Endothelial cell of umbilical vein (primary cell): ENCODE measurements around the gene GHRH. TPM values are rescaled to one million over a fixed set of nuclear protein-coding genes. Genes with fewer than 3 reads are reported as not detected.

ENCODE experiments used
- BruUV-seq: library from RNA; stranded (reverse); fragments of 400-500 nt; replicated peaks from 2 replicates; lab custom pipeline; 2021; lab: Mats Ljungman, UMichigan
- CTCF ChIA-PET: fragments of 300-600, 350-600 bp; sonication (Branson Sonifier 250); formaldehyde crosslinking; loops from one replicate; lab custom pipeline; 2021; ENCODE audit warnings: antibody characterized with exemption, inconsistent platforms; lab: Charles Lee
- POLR2A ChIA-PET: fragments of 300-600, 350-600 bp; sonication (Branson Sonifier 250); formaldehyde crosslinking; loops from one replicate; lab custom pipeline; 2021; ENCODE audit warnings: antibody characterized with exemption, inconsistent platforms; lab: Charles Lee
- DNase-seq: peaks from one replicate; pipeline ENCODE4 v3.0.0-alpha.2; 2011; ENCODE audit warnings: low read depth, low spot score
- FAIRE-seq: peaks from 2 replicates; lab custom pipeline; 2011; peaks lifted over from hg19 to GRCh38; lab: Jason Lieb, UNC
- H2AFZ ChIP-seq: 2 replicates; pipeline ENCODE4 v1.6.0; 2012; ENCODE audit warnings: low read depth, low read length, control low read depth, inconsistent platforms
- H3K27ac ChIP-seq: 2 replicates; pipeline ENCODE4 v1.5.1; 2011; ENCODE audit warnings: low read depth, mild to moderate bottlenecking, control low read depth, low read length, moderate library complexity; ENCODE audit not compliant: insufficient read depth
- H3K27me3 ChIP-seq, 2 experiments: 2 replicates each; pipeline versions ENCODE4 v1.6.0 to v1.6.1; 2011; ENCODE audit warnings: low read length in 2 of 2, mixed read lengths in 1 of 2; ENCODE audit not compliant: control insufficient read depth in 2 of 2, insufficient read depth in 2 of 2
- H3K36me3 ChIP-seq, 2 experiments: 2 replicates in 1 of 2; 3 replicates in 1 of 2; pipeline ENCODE4 v1.5.1; 2011; ENCODE audit warnings: low read length in 2 of 2, mild to moderate bottlenecking in 1 of 2, moderate library complexity in 1 of 2; ENCODE audit not compliant: control insufficient read depth in 2 of 2, insufficient read depth in 2 of 2; ENCODE audit errors: extremely low read depth in 1 of 2
- H3K4me1 ChIP-seq: 3 replicates; pipeline ENCODE4 v1.5.1; 2011; ENCODE audit warnings: mild to moderate bottlenecking, low read length; ENCODE audit not compliant: control insufficient read depth, insufficient read depth; ENCODE audit errors: extremely low read depth
- H3K4me2 ChIP-seq: 2 replicates; pipeline ENCODE4 v1.6.1; 2011; ENCODE audit warnings: low read length, control low read depth, mixed read lengths; ENCODE audit not compliant: insufficient read depth
- H3K4me3 ChIP-seq, 3 experiments: fragments of 200-600 bp in 1 of 3; sonication (generic), shearing (Covaris generic) in 1 of 3; replicated peaks in 1 of 3; 2 replicates each; pipeline ENCODE4 v1.5.1; 2011 to 2016; ENCODE audit warnings: control low read depth in 3 of 3, low read length in 3 of 3, mild to moderate bottlenecking in 2 of 3, inconsistent platforms in 1 of 3, low read depth in 1 of 3, moderate library complexity in 1 of 3; ENCODE audit not compliant: insufficient read depth in 1 of 3
- H3K79me2 ChIP-seq: 2 replicates; pipeline ENCODE4 v1.6.0; 2012; ENCODE audit warnings: low read length, inconsistent platforms; ENCODE audit not compliant: control insufficient read depth, insufficient read depth
- H3K9ac ChIP-seq: replicated peaks from 2 replicates; pipeline ENCODE3; 2011; ENCODE audit warnings: low read length, control low read depth; ENCODE audit not compliant: insufficient read depth; ENCODE audit errors: extremely low read depth
- H3K9me1 ChIP-seq: replicated peaks from 3 replicates; pipeline ENCODE4 v1.6.0; 2011; ENCODE audit warnings: mild to moderate bottlenecking, low read length; ENCODE audit not compliant: control insufficient read depth, insufficient read depth; ENCODE audit errors: extremely low read depth
- H3K9me3 ChIP-seq: replicated peaks from 2 replicates; pipeline ENCODE4 v1.5.1; 2012; ENCODE audit warnings: low read length, inconsistent platforms; ENCODE audit not compliant: control insufficient read depth, insufficient read depth
- H4K20me1 ChIP-seq: replicated peaks from 2 replicates; pipeline ENCODE3; 2011; ENCODE audit warnings: mild to moderate bottlenecking, low read length; ENCODE audit not compliant: control insufficient read depth, insufficient read depth; ENCODE audit errors: extremely low read depth
- EZH2 ChIP-seq: IDR thresholded peaks from 2 replicates; pipeline ENCODE4 v1.6.1; 2012; ENCODE audit warnings: borderline replicate concordance, low read depth, mild to moderate bottlenecking, moderate library complexity, low read length, inconsistent platforms; ENCODE audit not compliant: severe bottlenecking
- FOS ChIP-seq: IDR thresholded peaks from 2 replicates; pipeline ENCODE4 v1.6.1; 2011; ENCODE audit warnings: mild to moderate bottlenecking, low read length, moderate library complexity, borderline replicate concordance; ENCODE audit not compliant: insufficient read depth
- GATA2 ChIP-seq: IDR thresholded peaks from 2 replicates; pipeline ENCODE4 v1.7.0; 2011; ENCODE audit warnings: low read depth, mild to moderate bottlenecking, moderate library complexity, mixed read lengths, low read length; ENCODE audit not compliant: insufficient read length, insufficient read depth
- JUN ChIP-seq: IDR thresholded peaks from 2 replicates; pipeline ENCODE4 v1.6.1; 2011; ENCODE audit warnings: borderline replicate concordance, low read depth; ENCODE audit not compliant: insufficient read length, insufficient read depth
- MAX ChIP-seq: IDR thresholded peaks from 2 replicates; pipeline ENCODE4 v1.6.1; 2011; ENCODE audit not compliant: insufficient read depth, insufficient read length
- MYC ChIP-seq: IDR thresholded peaks from one replicate; pipeline ENCODE4 v1.6.1; 2011; ENCODE audit warnings: mild to moderate bottlenecking, low read depth, low read length
- POLR2A ChIP-seq: IDR thresholded peaks from 2 replicates; pipeline ENCODE4 v1.6.1; 2012; ENCODE audit warnings: low read depth, mild to moderate bottlenecking, control low read depth, low read length
- POLR2AphosphoS5 ChIP-seq: IDR thresholded peaks from 2 replicates; pipeline ENCODE4 v1.6.1; 2012; ENCODE audit warnings: low read depth, mild to moderate bottlenecking, control low read depth, low read length, moderate library complexity; ENCODE audit not compliant: insufficient read depth
- dilution Hi-C: fragments of 300-500 bp; cut with MboI; formaldehyde crosslinking; loops from one replicate; pipeline ENCODE4 v1.15.0; 2019; ENCODE audit warnings: low sequenced_read_pairs; ENCODE audit not compliant: extremely low pct_ligation_motif_present
- intact Hi-C: fragments of 100-400 bp; cut with micrococcal nuclease; formaldehyde crosslinking; loops from one replicate; pipeline ENCODE4 v1.10.0; 2022
- polyA plus RNA-seq, 4 experiments: library from polyadenylated mRNA; depleted of rRNA in 3 of 4; stranded (reverse) in 3 of 4; unstranded in 1 of 4; fragments of >200 nt; gene quantifications; 2 replicates each; pipeline versions ENCODE4 v1.2.1 to v1.2.3, GENCODE V29; 2011 to 2012; ENCODE audit warnings: missing spikeins in 1 of 4
- total RNA-seq: library from RNA; stranded (reverse); gene quantifications from 2 replicates; pipeline ENCODE4 v1.2.3, GENCODE V29; 2021
- TF ChIP-seq, protein P1 (sequence below), 2 donors: IDR thresholded peaks; 1 replicate in 1 of 2; 2 replicates in 1 of 2; pipeline ENCODE4 v1.5.1; 2011; ENCODE audit warnings: low read length in 2 of 2, mild to moderate bottlenecking in 2 of 2, moderate library complexity in 2 of 2, control low read depth in 1 of 2, inconsistent platforms in 1 of 2, low read depth in 1 of 2; ENCODE audit not compliant: insufficient read depth in 1 of 2; ENCODE audit errors: extremely low read depth in 1 of 2

Gene GHRH
- total and polyA plus RNA-seq, 2 donors (not counting 3 experiments of a cell fraction or from before 2014, with no cell fraction given) = not detected

DNA sequence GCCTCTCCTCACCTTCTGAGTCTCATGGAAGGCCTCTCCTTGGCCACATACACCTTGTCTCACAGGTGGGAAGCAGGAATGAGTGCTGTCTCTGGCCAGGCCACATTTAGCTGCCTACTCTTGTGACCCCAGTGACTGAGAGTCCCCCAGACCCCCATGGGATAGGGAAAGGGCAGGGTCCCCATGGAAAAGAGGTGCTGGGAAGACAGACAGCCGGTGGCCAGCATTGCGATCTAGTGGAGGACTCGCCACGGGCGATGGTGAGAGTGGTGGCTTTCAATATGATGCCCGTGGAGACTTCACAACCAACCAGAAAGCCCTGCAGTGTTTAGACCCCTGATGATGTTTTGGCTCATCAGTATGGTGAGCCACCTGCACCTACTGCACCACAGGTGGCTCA is 47.7 kb upstream of the GHRH start:
- H3K27ac ChIP-seq = no peak overlapping the region
- H3K27me3 ChIP-seq = no peaks in the 10 kb centered on the region
- ChIA-PET CTCF (no interaction called here), POLR2A (no interaction called here)
- intact Hi-C loops (no loop called here), dilution Hi-C loops (no loop called here)
- peaks cover 3 to 7% of the 10 kb centered on the region in 2 experiments for H3K36me3 ChIP-seq
- no peak overlapping the region for H2AFZ ChIP-seq
- DNase-seq = no peak
- H4K20me1 ChIP-seq = no peaks in the 10 kb centered on the region
- TF ChIP-seq JUN (no peak), EZH2 (no peak), MYC (no peak), POLR2A (no peak), GATA2 (no peak), FOS (no peak), POLR2AphosphoS5 (no peak), MAX (no peak)
- TF ChIP-seq, protein P1, sequence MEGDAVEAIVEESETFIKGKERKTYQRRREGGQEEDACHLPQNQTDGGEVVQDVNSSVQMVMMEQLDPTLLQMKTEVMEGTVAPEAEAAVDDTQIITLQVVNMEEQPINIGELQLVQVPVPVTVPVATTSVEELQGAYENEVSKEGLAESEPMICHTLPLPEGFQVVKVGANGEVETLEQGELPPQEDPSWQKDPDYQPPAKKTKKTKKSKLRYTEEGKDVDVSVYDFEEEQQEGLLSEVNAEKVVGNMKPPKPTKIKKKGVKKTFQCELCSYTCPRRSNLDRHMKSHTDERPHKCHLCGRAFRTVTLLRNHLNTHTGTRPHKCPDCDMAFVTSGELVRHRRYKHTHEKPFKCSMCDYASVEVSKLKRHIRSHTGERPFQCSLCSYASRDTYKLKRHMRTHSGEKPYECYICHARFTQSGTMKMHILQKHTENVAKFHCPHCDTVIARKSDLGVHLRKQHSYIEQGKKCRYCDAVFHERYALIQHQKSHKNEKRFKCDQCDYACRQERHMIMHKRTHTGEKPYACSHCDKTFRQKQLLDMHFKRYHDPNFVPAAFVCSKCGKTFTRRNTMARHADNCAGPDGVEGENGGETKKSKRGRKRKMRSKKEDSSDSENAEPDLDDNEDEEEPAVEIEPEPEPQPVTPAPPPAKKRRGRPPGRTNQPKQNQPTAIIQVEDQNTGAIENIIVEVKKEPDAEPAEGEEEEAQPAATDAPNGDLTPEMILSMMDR (IDR thresholded peaks at IDR 0.05; ENCODE audit: extremely low read depth in 1 of 2, insufficient read depth in 1 of 2, low read depth in 1 of 2, low read length in 2 of 2) = no peak
- peaks cover 2% of the 10 kb centered on the region for H3K79me2 ChIP-seq
- H3K4me2 ChIP-seq = no peak overlapping the region
- H3K9ac ChIP-seq = no peak overlapping the region
- no peaks in the 10 kb centered on the region for H3K9me1 ChIP-seq
- no peak overlapping the region for H3K4me3 ChIP-seq
- H3K4me1 ChIP-seq = no peaks in the 10 kb centered on the region
- FAIRE-seq = no peak
- no peaks in the 10 kb centered on the region for H3K9me3 ChIP-seq
- no TSS peak for BruUV-seq
